ENCODE measurements around the gene GPD2.

Gene GPD2

GRCh38 chr2:156635646-156636045 lies 199.5 kb downstream of the GPD2 start:
- FAIRE-seq (no peak), DNase-seq (ENCODE audit: insufficient read length, low spot score) (no peak)
